IMR-90 (cell line): ENCODE data around the gene SLC25A30. TPM values are rescaled to one million over a fixed set of nuclear protein-coding genes. Genes with fewer than 3 reads are reported as not detected.

Source experiments
- ATAC-seq: fragments of 200-7000 bp; cut with Tn5 transposase; 2 replicates; pipeline ENCODE4 v1.9.1; 2020; ENCODE audit warnings: low read depth, mild to moderate bottlenecking, moderate library complexity
- BruUV-seq: library from RNA; stranded (reverse); fragments of 400-500 nt; replicated peaks from 2 replicates; lab custom pipeline; 2021; lab: Mats Ljungman, UMichigan
- CTCF ChIA-PET: fragments of 300-600 bp; formaldehyde crosslinking; extraction: SDS; loops from one replicate; lab custom pipeline; 2021; ENCODE audit warnings: antibody characterized with exemption; lab: Yijun Ruan, JAX
- POLR2A ChIA-PET: fragments of 300-600 bp; sonication (Branson Sonifier 250); formaldehyde crosslinking; loops from one replicate; lab custom pipeline; 2022; ENCODE audit warnings: antibody characterized with exemption; ENCODE audit not compliant: unreplicated experiment; lab: Charles Lee
- DNase-seq: peaks from one replicate; pipeline ENCODE4 v3.0.0; 2013
- H2AFZ ChIP-seq: replicated peaks from 2 replicates; pipeline ENCODE3; 2013; ENCODE audit warnings: low read length, mild to moderate bottlenecking; ENCODE audit not compliant: poor library complexity
- H2AK5ac ChIP-seq: 2 replicates; pipeline ENCODE4 v1.6.1; 2013; ENCODE audit warnings: low read depth, low read length, inconsistent platforms
- H2AK9ac ChIP-seq: replicated peaks from 2 replicates; pipeline ENCODE3; 2013; ENCODE audit warnings: mild to moderate bottlenecking, low read depth, low read length, moderate library complexity; ENCODE audit not compliant: poor library complexity
- H2BK120ac ChIP-seq: 2 replicates; pipeline ENCODE4 v1.6.1; 2013; ENCODE audit warnings: low read depth, low read length, inconsistent platforms
- H2BK15ac ChIP-seq: 3 replicates; pipeline ENCODE4 v1.6.1; 2013; ENCODE audit warnings: low read depth, low read length, inconsistent platforms
- H2BK20ac ChIP-seq: 2 replicates; pipeline ENCODE4 v1.6.1; 2013; ENCODE audit warnings: low read depth, mild to moderate bottlenecking, inconsistent platforms, low read length, moderate library complexity
- H2BK5ac ChIP-seq: 2 replicates; pipeline ENCODE4 v1.6.1; 2013; ENCODE audit warnings: mild to moderate bottlenecking, low read depth, low read length, inconsistent platforms; ENCODE audit not compliant: poor library complexity, severe bottlenecking
- H3K14ac ChIP-seq: replicated peaks from 2 replicates; pipeline ENCODE4 v1.6.1; 2013; ENCODE audit warnings: low read depth, low read length, inconsistent platforms
- H3K18ac ChIP-seq: 2 replicates; pipeline ENCODE4 v1.6.1; 2013; ENCODE audit warnings: low read depth, low read length, control low read depth
- H3K23ac ChIP-seq: 2 replicates; pipeline ENCODE4 v1.6.1; 2013; ENCODE audit warnings: low read depth, low read length, inconsistent platforms
- H3K27ac ChIP-seq: 2 replicates; pipeline ENCODE4 v1.5.1; 2013; ENCODE audit warnings: mild to moderate bottlenecking, control low read depth, low read length; ENCODE audit not compliant: insufficient read depth
- H3K27me3 ChIP-seq: 2 replicates; pipeline ENCODE4 v1.6.1; 2013; ENCODE audit warnings: low read length; ENCODE audit not compliant: control insufficient read depth, insufficient read depth
- H3K36me3 ChIP-seq: 2 replicates; pipeline ENCODE4 v1.6.1; 2013; ENCODE audit warnings: low read length, mixed read lengths; ENCODE audit not compliant: control insufficient read depth, insufficient read depth
- H3K4ac ChIP-seq: 2 replicates; pipeline ENCODE4 v1.6.1; 2013; ENCODE audit warnings: low read depth, low read length, inconsistent platforms
- H3K4me1 ChIP-seq: 2 replicates; pipeline ENCODE4 v1.6.1; 2013; ENCODE audit warnings: low read length, mixed read lengths; ENCODE audit not compliant: control insufficient read depth, insufficient read depth
- H3K4me2 ChIP-seq: 2 replicates; pipeline ENCODE4 v1.6.1; 2013; ENCODE audit warnings: low read depth, mild to moderate bottlenecking, control low read depth, low read length, moderate library complexity
- H3K4me3 ChIP-seq: 2 replicates; pipeline ENCODE4 v1.5.1; 2013; ENCODE audit warnings: low read depth, mild to moderate bottlenecking, control low read depth, low read length, moderate library complexity; ENCODE audit not compliant: insufficient read depth
- H3K56ac ChIP-seq: 2 replicates; pipeline ENCODE4 v1.6.1; 2013; ENCODE audit warnings: low read length, inconsistent platforms; ENCODE audit not compliant: insufficient read depth; ENCODE audit errors: extremely low read depth
- H3K79me1 ChIP-seq, 2 experiments: 2 replicates each; pipeline ENCODE4 v1.6.1; 2013; ENCODE audit warnings: low read length in 2 of 2, inconsistent platforms in 1 of 2, low read depth in 1 of 2
- H3K9ac ChIP-seq: 2 replicates; pipeline ENCODE4 v1.6.1; 2013; ENCODE audit warnings: low read depth, low read length, control low read depth
- H3K9me1 ChIP-seq: 2 replicates; pipeline ENCODE4 v1.6.1; 2013; ENCODE audit warnings: low read length, inconsistent platforms; ENCODE audit not compliant: insufficient read depth
- H3K9me3 ChIP-seq: 2 replicates; pipeline ENCODE4 v1.6.1; 2013; ENCODE audit warnings: low read length; ENCODE audit not compliant: control insufficient read depth, insufficient read depth
- H4K20me1 ChIP-seq: 2 replicates; pipeline ENCODE4 v1.6.1; 2013; ENCODE audit warnings: low read length, inconsistent platforms; ENCODE audit not compliant: insufficient read depth
- H4K5ac ChIP-seq: 2 replicates; pipeline ENCODE4 v1.6.1; 2013; ENCODE audit warnings: mild to moderate bottlenecking, low read depth, low read length, control low read depth
- H4K8ac ChIP-seq, 2 experiments: 2 replicates each; pipeline ENCODE4 v1.6.1; 2013; ENCODE audit warnings: low read depth in 2 of 2, low read length in 2 of 2, control low read depth in 1 of 2, inconsistent platforms in 1 of 2
- H4K91ac ChIP-seq: 2 replicates; pipeline ENCODE4 v1.6.1; 2013; ENCODE audit warnings: low read depth, low read length, inconsistent platforms; ENCODE audit not compliant: insufficient read depth
- BHLHE40 ChIP-seq: fragments of 150-350 bp; IDR thresholded peaks from 2 replicates; pipeline ENCODE4 v1.6.1; 2016; ENCODE audit warnings: mild to moderate bottlenecking, low read depth, low read length
- CEBPB ChIP-seq: IDR thresholded peaks from 2 replicates; pipeline ENCODE4 v1.6.1; 2012; ENCODE audit warnings: low read depth, low read length, improper control_type of control experiment
- CHD1 ChIP-seq: IDR thresholded peaks from 2 replicates; pipeline ENCODE4 v1.6.1; 2012; ENCODE audit warnings: low read depth, low read length, improper control_type of control experiment
- FOS ChIP-seq: fragments of 150-350 bp; IDR thresholded peaks from 2 replicates; pipeline ENCODE4 v1.6.1; 2016; ENCODE audit warnings: low read depth, low read length
- MAFK ChIP-seq: IDR thresholded peaks from 2 replicates; pipeline ENCODE4 v1.6.1; 2012; ENCODE audit warnings: low read depth, low read length, improper control_type of control experiment
- MXI1 ChIP-seq: IDR thresholded peaks from 2 replicates; pipeline ENCODE4 v1.6.1; 2012; ENCODE audit warnings: low read depth, mild to moderate bottlenecking, low read length, moderate library complexity, borderline replicate concordance
- NFE2L2 ChIP-seq: fragments of 150-350 bp; IDR thresholded peaks from 2 replicates; pipeline ENCODE4 v1.6.1; 2016; ENCODE audit warnings: low read depth, mild to moderate bottlenecking, low read length
- POLR2A ChIP-seq: IDR thresholded peaks from 2 replicates; pipeline ENCODE4 v1.6.1; 2012; ENCODE audit warnings: mild to moderate bottlenecking, low read depth, low read length
- RAD21 ChIP-seq: IDR thresholded peaks from 2 replicates; pipeline ENCODE4 v1.6.1; 2012; ENCODE audit warnings: low read length, improper control_type of control experiment
- RFX5 ChIP-seq: IDR thresholded peaks from 2 replicates; pipeline ENCODE4 v1.8.0; 2012; ENCODE audit warnings: low read depth, mild to moderate bottlenecking, low read length, moderate library complexity
- SMC3 ChIP-seq: fragments of 150-350 bp; IDR thresholded peaks from 2 replicates; pipeline ENCODE4 v1.6.1; 2016; ENCODE audit warnings: low read depth, mild to moderate bottlenecking, antibody characterized with exemption, low read length, moderate library complexity
- WGBS, 2 experiments: methylation state at CpG; one replicate each; pipeline versions ENCODE4 v1.1.5 to v1.1.7; 2013; ENCODE audit warnings: missing lambda C conversion rate in 2 of 2; ENCODE audit not compliant: insufficient read length in 1 of 2; ENCODE audit errors: extremely low coverage in 2 of 2; 5-methylcytosine and 5-hydroxymethylcytosine counted together
- dilution Hi-C: fragments of 300-500 bp; cut with HindIII; formaldehyde crosslinking; loops from one replicate; pipeline ENCODE4 v1.14.3; 2018; ENCODE audit warnings: low sequenced_read_pairs; ENCODE audit not compliant: unreplicated experiment
- in situ Hi-C: fragments of 300-500 bp; cut with MboI; formaldehyde crosslinking; loops from 3 replicates; pipeline ENCODE4 v1.14.3; 2019; ENCODE audit warnings: low sequenced_read_pairs, inconsistent platforms, mixed read lengths
- intact Hi-C: fragments of 100-400 bp; cut with micrococcal nuclease; formaldehyde crosslinking; loops from 2 replicates; pipeline ENCODE4 v1.10.0; 2022
- polyA plus RNA-seq, 3 experiments: library from polyadenylated mRNA; depleted of rRNA; stranded (reverse); fragments of >200 nt; gene quantifications; 2 replicates each; pipeline ENCODE4 v1.2.3, GENCODE V29; 2012; ENCODE audit warnings: low replicate concordance in 1 of 3
- total RNA-seq: library from RNA; depleted of rRNA; stranded (reverse); fragments of >200 nt; gene quantifications from 2 replicates; pipeline ENCODE4 v1.2.3, GENCODE V29; 2012
- TF ChIP-seq, protein P1 (sequence below): fragments of 150-350 bp; IDR thresholded peaks from 2 replicates; pipeline ENCODE4 v1.6.1; 2017; ENCODE audit warnings: mild to moderate bottlenecking, antibody characterized with exemption, low read length, low read depth
- TF ChIP-seq, protein P2 (sequence below): fragments of 150-350 bp; IDR thresholded peaks from 2 replicates; pipeline ENCODE4 v1.6.1; 2016; ENCODE audit warnings: low read depth, mild to moderate bottlenecking, low read length, moderate library complexity, borderline replicate concordance

The SLC25A30 gene
- total and polyA plus RNA-seq, 2 of the 4 experiments (the other 2 are of a cell fraction): 9.9 to 19.4 TPM

DNA sequence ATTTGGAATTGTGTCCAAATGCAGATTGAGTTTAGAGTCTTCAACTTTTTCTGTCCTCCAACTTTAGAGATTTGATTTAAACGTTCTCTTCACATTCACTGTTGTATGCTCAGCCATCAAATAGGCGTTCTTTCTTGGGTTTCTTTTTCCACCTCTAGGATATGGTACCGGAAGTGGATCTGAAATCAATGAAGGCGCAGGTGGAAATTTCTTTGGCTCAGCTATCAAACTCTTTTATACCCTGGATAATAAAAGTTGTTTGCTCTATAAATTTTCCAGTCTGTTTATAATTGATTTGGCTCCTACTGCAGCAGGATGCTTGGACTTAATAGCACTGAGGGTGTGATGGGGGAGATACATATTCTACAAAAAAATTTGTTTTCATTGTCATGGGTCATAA is 48.2 kb upstream of the SLC25A30 start:
- intact Hi-C loops (loop anchor here (5.0 kb wide), 1 partner anchor 49 kb away; the partner anchor contains the start of gene SLC25A30), dilution Hi-C loops (no loop called here), in situ Hi-C loops (no loop called here)
- Histone ChIP-seq H2BK5ac (no peak overlapping the region), H3K4ac (no peak overlapping the region), H3K79me1 (peaks cover 10 to 56% of the 10 kb centered on the region in 2 experiments), H3K27ac (no peak overlapping the region), H4K5ac (no peak overlapping the region), H4K20me1 (peaks cover 58% of the 10 kb centered on the region), H3K23ac (no peak overlapping the region), H3K4me3 (no peak overlapping the region), H2BK15ac (no peak overlapping the region), H2BK120ac (no peak overlapping the region), H3K18ac (no peak overlapping the region), H4K8ac (no peak overlapping the region), H2AK9ac (no peak overlapping the region), H3K4me2 (no peak overlapping the region; the same call in 1 of the 2 replicates), H4K91ac (no peak overlapping the region), H3K9me1 (peaks cover 9% of the 10 kb centered on the region), H3K36me3 (peaks cover 4% of the 10 kb centered on the region; the same call in 1 of the 2 replicates), H3K9me3 (no peaks in the 10 kb centered on the region), H3K56ac (no peak overlapping the region), H2BK20ac (no peak overlapping the region), H3K14ac (no peak overlapping the region), H2AFZ (no peak overlapping the region), H2AK5ac (no peak overlapping the region), H3K4me1 (peaks cover 2% of the 10 kb centered on the region; the same call in 1 of the 2 replicates), H3K9ac (no peak overlapping the region), H3K27me3 (no peaks in the 10 kb centered on the region)
- DNase-seq (no peak), ATAC-seq (no peak)
- TF ChIP-seq RAD21 (no peak), CHD1 (no peak), MAFK (no peak), RFX5 (no peak), POLR2A (no peak), NFE2L2 (no peak), BHLHE40 (no peak), MXI1 (no peak), SMC3 (no peak), FOS (no peak), CEBPB (no peak)
- TF ChIP-seq, protein P1, sequence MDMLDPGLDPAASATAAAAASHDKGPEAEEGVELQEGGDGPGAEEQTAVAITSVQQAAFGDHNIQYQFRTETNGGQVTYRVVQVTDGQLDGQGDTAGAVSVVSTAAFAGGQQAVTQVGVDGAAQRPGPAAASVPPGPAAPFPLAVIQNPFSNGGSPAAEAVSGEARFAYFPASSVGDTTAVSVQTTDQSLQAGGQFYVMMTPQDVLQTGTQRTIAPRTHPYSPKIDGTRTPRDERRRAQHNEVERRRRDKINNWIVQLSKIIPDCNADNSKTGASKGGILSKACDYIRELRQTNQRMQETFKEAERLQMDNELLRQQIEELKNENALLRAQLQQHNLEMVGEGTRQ: no peak
- TF ChIP-seq, protein P2, sequence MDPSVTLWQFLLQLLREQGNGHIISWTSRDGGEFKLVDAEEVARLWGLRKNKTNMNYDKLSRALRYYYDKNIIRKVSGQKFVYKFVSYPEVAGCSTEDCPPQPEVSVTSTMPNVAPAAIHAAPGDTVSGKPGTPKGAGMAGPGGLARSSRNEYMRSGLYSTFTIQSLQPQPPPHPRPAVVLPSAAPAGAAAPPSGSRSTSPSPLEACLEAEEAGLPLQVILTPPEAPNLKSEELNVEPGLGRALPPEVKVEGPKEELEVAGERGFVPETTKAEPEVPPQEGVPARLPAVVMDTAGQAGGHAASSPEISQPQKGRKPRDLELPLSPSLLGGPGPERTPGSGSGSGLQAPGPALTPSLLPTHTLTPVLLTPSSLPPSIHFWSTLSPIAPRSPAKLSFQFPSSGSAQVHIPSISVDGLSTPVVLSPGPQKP: no peak
- WGBS, 2 experiments: no CpG with 5 or more reads among the region's 4 CpGs
- ChIA-PET CTCF (no interaction called here), POLR2A (no interaction called here)
- no TSS peak for BruUV-seq
